WI38 (cell line): ENCODE measurements around the gene HTR1B.

Experiments used
- H3K4me3 ChIP-seq: 2 replicates; pipeline ENCODE4 v1.5.1; 2011; ENCODE audit warnings: low read depth, mild to moderate bottlenecking, control low read depth, low read length
- CTCF ChIP-seq: IDR thresholded peaks from 2 replicates; pipeline ENCODE4 v1.5.1; 2012; ENCODE audit warnings: low read depth, mild to moderate bottlenecking, control low read depth, low read length

The HTR1B gene

GRCh38 chr6:77474973-77475372 is 11.7 kb upstream of the HTR1B start:
- no peak overlapping the region for H3K4me3 ChIP-seq
- no peak for TF ChIP-seq CTCF

DNA sequence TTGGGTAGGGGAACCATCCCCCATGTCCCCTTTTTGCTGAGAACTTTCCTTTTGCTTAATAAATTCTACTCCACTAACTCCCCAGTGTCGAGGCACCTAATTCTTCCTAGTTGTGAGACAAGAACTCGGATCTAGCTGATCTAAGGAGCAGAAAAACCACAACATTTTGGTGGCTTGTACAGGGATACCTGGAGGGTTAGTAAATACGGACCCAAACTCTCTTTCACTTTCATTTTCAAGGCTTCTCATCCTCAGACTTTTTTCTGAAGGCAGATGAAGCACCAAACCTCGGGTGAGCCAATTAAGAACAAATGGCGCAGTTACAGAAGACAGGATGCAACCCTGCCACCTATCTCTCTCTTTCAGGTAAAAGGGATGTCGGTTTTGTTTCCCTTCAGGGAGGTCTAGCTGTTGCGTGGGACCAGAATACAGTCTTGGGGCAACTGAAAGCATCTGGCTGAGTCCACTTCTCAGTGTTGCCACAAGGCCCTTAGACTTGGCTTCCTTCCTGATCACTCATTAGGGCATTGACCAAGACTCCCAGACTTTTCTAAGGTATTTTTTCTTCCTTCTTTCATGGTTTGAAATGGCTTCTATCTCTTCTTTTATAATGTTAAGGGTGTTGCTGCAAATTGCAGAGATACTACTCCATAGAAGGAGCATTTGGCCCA is 11.1 kb upstream of the HTR1B start:
- peak overlapping the region; percentile 41 for H3K4me3 ChIP-seq
- no peak for TF ChIP-seq CTCF

GRCh38 chr6:77470983-77471382 is 7.7 kb upstream of the HTR1B start:
- H3K4me3 ChIP-seq = no peak overlapping the region
- TF ChIP-seq CTCF = no peak

- no peak overlapping the region for H3K4me3 ChIP-seq
- TF ChIP-seq CTCF = no peak
These were observed 5.6 kb upstream of the HTR1B start for GRCh38 chr6:77468939-77469338.

- peak; percentile 27; the same call in 1 of the 2 replicates for TF ChIP-seq CTCF
These were observed 3.5 kb upstream of the HTR1B start for GRCh38 chr6:77466451-77467437.

GRCh38 chr6:77466055-77466450 is 2.8 kb upstream of the HTR1B start:
- H3K4me3 ChIP-seq = peak overlapping the region; percentile 74
- peak; percentile 82 for TF ChIP-seq CTCF

More at GRCh38 chr6:77466451-77467437, 3.5 kb upstream of the HTR1B start:
- peak overlapping the region; percentile 74 for H3K4me3 ChIP-seq

GRCh38 chr6:77464495-77464867 is 1.2 kb upstream of the HTR1B start:
- TF ChIP-seq CTCF = no peak
- H3K4me3 ChIP-seq = peak overlapping the region; percentile 73
